GM21381 (cell line): ENCODE results near the gene HLA-E.
"Not testable (repeated sequence)": the region's sequence is repeated elsewhere in the genome, so short reads cannot be mapped to it uniquely, and the experiment has no call there.

Experiments
- ATAC-seq: cut with Tn5 transposase; IDR thresholded peaks from one replicate; pipeline ENCODE4 v1.9.1; 2021; ENCODE audit warnings: mild to moderate bottlenecking, moderate library complexity; ENCODE audit not compliant: unreplicated experiment

The HLA-E gene

DNA sequence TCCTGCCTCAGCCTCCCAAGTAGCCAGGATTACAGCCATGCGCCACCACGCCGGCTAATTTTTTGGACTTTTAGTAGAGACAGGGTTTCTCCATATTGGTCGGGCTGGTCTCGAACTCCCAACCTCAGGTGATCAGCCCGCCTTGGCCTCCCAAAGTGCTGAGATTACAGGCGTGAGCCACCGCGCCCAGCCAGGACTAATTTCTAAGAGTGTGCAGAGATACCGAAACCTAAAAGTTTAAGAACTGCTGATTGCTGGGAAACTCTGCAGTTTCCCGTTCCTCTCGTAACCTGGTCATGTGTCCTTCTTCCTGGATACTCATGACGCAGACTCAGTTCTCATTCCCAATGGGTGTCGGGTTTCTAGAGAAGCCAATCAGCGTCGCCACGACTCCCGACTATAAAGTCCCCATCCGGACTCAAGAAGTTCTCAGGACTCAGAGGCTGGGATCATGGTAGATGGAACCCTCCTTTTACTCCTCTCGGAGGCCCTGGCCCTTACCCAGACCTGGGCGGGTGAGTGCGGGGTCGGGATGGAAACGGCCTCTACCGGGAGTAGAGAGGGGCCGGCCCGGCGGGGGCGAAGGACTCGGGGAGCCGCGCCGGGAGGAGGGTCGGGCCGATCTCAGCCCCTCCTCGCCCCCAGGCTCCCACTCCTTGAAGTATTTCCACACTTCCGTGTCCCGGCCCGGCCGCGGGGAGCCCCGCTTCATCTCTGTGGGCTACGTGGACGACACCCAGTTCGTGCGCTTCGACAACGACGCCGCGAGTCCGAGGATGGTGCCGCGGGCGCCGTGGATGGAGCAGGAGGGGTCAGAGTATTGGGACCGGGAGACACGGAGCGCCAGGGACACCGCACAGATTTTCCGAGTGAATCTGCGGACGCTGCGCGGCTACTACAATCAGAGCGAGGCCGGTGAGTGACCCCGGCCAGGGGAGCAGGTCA is at the start of gene HLA-E:
Gene HLA-E, plus strand, starts transcription at position 429 of the 945 bp plus-strand sequence. Its CDS starts 23 bp downstream, at position 452.
- ATAC-seq, result peak; percentile 81

DNA sequence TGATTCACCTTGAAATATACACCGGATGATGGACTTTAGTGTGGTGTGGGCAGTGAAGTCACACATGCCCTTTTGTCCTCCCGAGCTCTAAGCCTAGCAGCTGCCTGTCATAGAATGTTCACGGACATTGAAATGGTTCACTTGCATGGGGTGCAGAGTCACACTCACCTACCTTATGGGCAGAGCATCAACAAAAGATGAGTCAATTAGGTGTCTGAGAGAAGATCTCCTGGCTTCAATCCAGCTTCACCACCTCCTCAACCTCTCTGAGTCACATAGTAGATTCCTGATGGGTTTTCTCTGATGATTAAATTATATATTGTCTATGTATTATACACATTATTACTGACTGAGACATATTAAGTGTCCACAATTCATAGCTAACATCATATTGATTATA is 48.1 kb upstream of the HLA-E start:
- ATAC-seq, result no peak

DNA sequence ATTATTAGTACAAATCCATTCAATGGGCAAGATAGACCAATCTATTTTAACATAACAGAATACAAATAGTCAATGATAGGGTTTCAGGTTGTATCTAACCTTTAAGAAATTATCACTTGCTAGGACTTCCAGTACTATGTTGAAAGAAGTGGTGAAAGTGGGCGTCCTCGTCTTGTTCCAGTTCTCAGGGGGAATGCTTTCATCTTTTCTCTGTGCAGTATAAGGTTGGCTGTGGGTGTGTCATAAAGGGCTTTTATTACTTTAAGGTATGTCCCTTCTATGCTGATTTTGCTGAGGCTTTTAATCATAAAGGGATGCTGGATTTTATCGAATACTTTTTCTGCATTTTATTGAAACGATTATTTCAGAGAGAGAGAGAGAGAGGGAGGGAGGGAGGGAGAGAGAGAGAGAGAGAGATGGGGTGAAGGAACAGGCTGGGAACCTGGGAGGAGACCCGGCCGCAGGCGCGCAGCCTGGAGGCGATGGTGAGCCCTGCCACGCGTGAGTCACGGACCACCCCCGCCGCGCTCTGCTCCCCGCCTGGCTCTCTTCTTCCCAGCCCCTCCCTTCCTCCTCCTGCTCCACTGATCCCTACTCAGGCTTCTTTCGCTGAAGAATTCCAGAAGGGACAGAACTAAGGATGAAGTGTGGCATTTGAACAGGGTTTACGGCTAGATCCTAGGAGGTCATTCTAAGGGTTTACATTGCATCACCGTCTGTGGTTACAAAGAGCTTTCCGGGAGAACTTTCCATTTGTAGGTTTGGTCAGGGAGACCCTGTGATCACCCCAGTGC is 45.5 kb upstream of the HLA-E start:
- ATAC-seq, result no peak

DNA sequence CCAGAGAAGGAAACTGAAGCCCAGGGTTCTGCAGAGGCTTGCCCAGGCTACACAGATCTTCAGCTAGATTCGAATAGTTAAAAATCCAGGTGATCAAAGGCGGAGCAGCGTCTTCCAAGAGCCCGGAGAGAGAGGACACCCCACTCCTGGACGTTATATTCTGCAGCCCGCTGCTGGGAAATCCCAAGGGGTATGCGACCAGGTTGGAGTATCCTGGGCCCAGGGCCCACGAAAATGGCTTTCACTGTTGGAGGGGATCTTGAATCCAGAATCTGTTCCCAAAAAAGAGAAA is 44.9 kb upstream of the HLA-E start:
- no peak for ATAC-seq

DNA sequence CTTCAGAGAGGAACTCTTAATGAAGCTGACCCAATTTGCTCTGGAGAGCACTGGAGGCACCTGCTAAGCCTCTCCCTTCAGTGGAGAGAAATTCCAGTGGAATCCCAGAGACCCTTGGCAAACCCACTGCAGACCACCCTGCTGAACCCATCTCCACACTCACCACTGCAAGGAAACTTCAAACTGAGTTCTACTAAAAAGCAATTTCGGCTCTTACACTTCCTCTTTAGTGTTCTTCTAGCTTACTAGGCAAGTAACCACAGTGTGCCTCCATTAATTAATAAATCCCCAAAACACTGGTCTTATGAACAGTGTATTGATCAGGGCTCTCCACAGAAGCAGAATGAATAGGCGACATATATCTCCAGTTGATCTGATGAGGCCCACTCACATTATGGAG is 43.0 kb upstream of the HLA-E start:
- ATAC-seq, result no peak

DNA sequence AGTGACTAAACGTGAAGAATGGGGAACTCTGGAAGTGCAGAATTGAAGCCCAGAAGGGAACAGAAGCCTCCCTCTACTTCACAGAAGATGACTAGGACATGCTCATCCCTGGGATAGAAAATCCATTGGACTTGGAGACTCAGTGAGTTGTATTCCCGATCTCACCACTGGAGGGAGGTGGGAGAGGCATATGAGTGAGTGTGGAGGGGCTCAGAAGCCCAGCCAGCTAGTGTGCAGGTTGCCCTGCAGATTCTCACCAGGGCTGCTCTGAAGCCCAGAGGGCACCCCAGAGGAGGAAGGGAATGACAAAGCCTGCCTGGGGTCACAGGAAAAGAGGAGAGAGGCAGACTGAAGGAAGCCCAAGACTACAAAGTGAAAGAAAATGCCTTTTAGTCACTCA is 42.1 kb upstream of the HLA-E start:
- ATAC-seq, result no peak

DNA sequence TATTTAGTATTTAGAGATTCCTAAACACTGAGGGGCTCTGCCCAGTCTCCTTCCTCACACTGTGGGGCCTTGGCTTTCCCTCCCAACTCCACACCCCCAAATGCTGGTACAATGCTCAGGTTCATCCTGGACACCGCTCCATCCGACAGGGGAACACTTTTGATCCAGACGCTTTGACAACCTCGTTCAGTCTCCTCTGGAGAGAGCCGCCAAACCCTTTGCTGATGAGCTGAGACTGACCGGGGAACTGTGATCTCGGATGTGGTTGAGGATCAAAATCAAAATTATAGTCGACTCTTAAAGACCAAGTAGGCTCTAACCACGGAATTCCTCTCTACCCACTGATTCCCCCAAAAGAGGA is 38.8 kb upstream of the HLA-E start:
- no peak for ATAC-seq

DNA sequence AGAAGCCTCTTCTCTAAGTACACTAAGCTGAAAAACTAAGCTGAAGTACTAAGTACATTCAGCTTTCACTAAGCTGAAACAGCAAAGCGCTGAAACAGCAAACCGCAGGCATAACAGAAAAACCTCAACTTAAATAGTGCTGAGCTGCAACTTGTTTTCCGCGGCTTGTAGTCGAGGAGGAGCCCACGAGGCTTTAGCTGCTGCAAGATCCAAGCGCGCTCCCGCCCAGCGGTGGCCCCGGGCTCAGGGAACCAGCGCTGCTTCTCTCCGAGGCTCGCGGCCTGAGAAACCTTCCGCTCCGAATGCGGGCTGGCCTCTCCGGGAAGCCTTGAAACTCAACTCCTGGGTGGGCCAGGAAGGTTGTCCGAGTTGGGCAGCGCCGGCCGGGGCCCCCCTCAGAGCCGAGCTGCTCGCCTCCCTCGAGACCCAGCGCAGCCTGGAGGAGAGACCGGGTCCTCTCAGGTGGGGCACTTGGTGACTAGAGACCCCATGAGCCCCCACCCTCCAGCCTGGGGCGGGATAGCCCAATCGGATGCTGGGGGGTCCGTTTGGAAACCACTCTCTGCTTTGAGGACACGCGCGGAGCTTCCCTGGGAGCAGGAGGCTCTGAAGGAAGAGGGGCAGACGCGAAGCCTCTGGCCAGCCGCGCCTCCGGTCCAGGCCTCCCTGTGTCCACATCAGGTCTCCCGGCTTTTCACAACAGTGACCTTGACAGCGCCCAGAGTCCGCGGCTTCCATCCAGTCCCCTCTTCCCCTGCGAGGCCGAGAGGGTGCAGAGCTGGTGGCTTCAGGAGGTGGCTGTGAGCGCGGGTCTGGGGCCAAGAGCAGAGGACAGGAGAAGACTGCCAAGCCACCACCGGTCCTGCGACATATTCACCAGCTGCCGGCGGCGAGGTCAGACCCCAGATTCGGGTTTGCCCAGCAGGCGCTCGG is 38.1 kb upstream of the HLA-E start:
- ATAC-seq, result no peak

DNA sequence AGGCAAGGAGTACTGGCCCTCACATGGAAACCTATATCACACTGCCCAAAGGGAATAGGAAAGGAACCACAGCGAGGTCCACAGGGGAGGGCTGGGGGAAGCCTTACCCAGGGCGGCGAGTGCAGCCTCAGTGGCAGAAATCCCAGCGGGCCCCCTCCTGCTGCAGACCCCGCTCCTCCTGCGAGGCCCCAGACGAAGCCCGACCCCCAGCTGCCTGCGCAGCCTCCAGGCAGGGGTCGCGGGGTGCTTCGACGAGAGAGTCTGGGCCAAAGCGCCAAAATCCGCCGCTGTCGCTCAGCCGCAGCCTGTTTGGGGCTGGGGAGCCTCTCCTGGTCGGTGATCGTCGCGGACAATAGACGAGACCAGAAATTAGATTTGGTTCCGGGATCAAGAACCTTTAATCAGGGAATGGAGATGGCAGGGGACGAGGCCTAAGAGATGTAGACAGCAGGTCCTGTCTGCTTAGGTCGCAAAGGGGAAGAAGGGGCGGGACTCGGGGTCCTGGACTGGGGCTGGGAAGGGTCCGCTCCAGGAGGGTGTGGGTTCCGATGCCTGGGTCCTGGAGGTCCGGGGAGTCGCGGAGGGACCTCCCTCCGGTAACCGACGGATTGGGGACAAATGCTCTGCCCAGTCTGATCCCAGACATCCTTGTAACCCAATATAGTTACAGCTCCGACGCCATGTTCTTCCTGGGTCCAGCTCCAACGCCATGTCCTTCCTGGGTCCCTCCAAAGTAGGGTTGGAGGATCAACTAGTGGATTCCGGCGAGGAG is 36.4 kb upstream of the HLA-E start:
- ATAC-seq, result no peak

DNA sequence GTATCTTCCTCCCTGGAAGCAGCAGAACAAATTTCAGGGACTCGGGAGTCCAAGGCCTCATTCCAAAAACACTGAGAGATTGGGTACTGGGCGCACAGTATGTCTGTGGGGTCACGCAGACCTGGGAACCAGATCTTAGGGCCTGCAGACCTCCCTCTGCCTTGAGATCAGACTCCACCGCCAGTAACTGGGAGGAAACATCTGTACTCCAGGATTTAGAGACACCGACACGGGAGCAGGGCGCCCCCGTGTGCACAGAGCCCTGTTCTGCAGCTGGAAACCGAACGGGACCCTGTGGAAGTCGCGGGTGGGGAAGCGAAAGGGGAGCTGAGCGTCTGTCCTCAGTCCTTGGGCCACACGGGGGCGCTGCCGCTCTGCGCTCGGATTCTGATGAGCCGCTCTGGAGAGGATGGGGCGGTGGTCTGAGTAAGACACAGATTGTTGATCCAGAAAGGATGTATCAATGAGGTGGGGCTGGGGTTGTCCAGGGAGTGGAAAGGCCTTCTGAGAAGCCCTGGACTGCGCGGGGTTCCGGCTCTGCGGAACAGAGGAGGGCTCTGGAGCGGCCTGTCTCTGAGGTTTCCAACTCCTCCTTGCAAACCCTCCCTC is 35.7 kb upstream of the HLA-E start:
- no peak for ATAC-seq

DNA sequence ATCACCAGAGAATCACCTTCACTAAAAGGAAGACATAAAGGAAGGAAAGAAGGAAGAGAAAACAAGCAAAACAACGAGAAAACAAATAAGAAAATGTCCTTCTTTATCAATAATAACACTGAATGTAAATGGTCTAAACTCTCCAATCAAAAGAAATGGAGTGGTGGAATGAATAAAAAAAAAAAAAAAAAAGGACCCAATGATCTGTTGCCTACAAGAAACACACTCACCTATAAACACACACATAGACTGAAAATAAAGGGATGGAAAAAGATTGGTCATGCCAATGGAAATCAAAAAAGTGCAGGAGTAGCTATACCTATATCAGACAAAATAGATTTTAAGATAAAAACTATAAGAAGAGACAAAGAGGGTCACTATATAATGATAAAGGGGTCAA is 30.2 kb upstream of the HLA-E start:
- no peak for ATAC-seq

DNA sequence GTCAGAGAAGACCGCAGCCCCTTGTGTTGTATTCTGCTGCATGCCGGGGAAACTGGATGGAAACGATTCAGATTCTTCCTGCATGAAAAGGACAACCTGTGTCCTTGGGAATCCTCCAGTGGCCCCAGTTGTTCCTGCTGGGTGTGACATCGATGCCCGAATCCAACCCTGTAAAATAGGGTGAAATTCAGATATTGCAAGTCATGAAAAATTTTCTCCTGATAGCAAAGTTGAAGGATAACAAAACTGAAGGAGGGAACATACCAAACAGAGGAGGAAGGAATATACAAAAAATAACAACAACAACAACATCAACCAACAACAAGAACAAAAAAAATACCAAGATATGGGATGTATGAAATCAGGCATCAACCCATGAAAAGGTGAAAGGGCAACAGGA is 28.3 kb upstream of the HLA-E start:
- ATAC-seq, result no peak

DNA sequence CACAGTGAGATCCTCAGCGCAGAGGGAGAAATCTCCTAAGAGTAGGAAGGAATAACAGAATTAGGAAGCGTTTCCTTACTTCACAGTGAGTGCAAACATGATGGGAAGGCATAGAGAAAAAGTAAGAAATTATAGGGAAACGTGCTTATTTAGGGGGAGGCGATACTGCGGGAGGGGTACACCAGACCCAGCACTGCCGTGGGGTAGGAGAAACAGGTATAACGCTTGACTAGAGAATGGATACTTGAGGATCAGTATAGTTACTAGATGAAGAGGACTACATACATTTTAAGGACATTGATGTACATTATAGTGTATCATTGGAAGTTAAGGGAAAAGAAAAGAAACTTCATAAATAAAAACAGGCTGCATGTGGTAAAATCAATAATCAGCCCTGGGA is 26.8 kb upstream of the HLA-E start:
- ATAC-seq, result no peak

DNA sequence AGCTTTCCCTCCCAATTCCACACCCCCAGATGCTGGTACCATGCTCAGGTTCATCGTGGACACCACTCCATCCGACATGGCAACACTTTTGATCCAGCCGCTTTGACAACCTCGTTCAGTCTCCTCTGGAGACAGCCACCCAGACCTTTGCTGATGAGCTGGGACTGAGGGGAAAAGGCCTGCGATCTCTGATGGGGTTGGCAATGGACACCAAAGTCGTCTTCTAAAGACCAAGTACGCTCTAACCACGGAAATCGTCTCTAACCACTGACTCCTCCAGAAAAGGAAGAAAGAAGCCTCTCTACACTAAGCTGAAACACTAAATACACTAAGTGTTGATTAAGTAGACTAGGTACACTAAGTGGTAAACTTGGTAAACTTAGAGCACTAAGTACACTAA is 26.1 kb upstream of the HLA-E start:
- ATAC-seq, result no peak

DNA sequence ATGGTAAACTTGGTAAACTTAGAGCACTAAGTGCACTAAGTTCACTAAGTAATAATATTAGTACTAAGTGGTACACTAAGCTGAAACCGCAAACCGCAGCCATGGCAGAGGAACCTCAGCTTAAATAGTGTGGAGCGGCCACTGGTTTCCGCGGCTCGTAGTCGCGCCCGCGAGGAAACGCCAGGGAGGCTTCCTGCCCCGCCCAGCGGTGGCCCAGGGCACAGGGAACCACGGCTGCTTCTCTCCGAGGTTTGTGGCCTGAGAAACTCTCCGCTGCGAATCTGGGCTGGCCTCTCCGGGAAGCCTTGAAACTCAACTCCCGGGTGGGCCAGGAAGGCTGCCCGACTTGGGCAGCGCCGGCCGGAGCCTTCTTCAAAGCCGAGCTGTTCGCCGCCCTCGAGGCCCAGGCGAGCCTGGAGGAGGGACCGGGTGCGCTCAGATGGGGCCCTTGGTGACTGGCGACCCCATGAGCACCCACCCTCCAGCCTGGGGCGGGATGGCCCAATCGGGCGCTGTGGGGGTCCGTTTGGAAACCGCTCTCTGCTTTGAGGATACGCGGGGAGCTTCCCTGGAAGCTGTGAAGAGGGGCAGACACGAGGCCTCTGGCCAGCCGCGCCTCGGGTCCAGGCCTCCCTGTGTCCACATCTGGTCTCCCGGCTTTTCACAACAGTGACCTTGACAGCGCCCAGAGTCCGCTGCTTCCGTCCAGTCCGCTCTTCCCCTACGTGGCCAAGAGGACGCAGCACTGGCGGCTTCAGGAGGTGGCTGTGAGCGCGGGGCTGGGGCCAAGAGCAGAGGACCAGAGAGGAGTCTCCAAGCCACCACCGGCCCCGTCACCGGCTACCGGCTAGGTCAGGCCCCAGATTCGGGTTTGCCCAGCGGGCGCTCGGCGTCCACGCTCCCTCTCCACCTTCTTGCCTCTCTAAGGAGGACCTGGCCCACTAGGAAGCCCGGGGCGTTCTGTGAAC is 25.4 kb upstream of the HLA-E start:
- ATAC-seq, result no peak

DNA sequence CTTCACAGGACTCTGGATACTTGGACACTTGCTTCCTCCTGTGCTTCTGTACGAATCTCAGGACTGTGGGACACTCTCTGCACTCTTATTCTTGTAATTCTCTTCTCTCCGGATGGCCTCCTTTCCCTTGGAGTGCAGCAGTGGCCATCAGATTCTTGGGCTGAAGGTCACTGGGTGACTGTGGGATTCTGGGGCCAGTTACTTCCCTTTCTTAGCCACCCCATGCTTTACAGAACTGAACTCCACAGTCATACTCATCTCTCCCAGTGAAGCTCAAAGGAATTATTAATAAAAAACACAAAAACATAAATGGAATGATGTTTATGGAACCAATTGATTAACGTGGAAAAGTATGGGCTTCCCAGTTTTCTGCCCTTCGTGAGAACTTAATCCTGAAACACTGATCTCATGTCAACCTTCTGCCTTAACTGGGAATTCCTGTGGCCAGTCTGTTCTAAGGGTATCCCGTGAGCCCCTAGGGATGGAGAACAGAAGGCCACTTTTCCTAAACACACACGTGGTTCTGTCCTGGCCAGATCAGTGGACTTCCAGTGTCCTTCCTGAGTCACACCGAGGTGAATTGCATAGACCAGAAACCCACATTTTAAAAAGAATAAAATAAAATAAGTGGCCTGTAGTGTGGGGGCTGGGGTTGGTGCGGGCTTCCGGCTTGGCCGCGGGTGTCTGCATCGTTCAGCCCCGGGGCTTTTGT is 23.6 kb upstream of the HLA-E start:
- ATAC-seq, result no peak

DNA sequence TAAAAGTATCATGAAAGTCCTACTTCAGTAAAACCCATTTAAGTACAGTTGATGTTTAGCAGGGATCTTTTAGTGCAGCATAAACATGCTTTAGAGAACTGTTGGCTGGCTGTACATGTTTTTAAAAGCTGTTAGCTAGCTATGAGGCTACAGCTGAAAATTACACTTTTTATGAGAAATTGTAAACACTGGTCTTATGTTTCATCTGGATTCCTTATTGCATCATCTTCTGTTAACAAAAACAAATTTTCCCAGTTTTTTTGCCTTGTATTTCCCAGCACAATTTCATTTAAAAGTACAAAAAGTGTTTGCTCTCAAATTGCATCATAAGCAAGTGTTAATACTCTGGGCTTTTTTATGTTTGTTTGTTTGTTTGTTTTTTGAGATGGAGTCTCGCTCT is 18.3 kb upstream of the HLA-E start:
- ATAC-seq, result no peak

DNA sequence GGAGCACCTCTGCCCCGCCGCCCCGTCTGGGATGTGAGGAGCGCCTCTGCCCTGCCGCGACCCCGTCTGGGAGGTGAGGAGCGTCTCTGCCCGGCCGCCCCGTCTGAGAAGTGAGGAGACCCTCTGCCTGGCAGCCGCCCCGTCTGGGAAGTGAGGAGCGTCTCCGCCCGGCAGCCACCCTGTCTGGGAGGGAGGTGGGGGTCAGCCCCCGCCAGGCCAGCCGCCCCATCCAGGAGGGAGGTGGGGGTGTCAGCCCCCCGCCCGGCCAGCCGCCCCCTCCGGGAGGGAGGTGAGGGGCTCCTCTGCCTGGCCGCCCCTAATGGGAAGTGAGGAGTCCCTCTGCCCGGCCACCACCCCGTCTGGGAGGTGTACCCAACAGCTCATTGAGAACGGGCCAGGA is 14.2 kb upstream of the HLA-E start:
- not testable (repeated sequence) for ATAC-seq
